IMR-90 (cell line): Measurements from ENCODE around the gene ATP1B1. TPM values are rescaled to one million over a fixed set of nuclear protein-coding genes. Genes with fewer than 3 reads are reported as not detected.

Experiments used
- ATAC-seq: fragments of 200-7000 bp; cut with Tn5 transposase; 2 replicates; pipeline ENCODE4 v1.9.1; 2020; ENCODE audit warnings: low read depth, mild to moderate bottlenecking, moderate library complexity
- BruUV-seq: library from RNA; stranded (reverse); fragments of 400-500 nt; replicated peaks from 2 replicates; lab custom pipeline; 2021; lab: Mats Ljungman, UMichigan
- CTCF ChIA-PET: fragments of 300-600 bp; formaldehyde crosslinking; extraction: SDS; loops from one replicate; lab custom pipeline; 2021; ENCODE audit warnings: antibody characterized with exemption; lab: Yijun Ruan, JAX
- POLR2A ChIA-PET: fragments of 300-600 bp; sonication (Branson Sonifier 250); formaldehyde crosslinking; loops from one replicate; lab custom pipeline; 2022; ENCODE audit warnings: antibody characterized with exemption; ENCODE audit not compliant: unreplicated experiment; lab: Charles Lee
- DNase-seq: peaks from one replicate; pipeline ENCODE4 v3.0.0; 2013
- H2AFZ ChIP-seq: replicated peaks from 2 replicates; pipeline ENCODE3; 2013; ENCODE audit warnings: low read length, mild to moderate bottlenecking; ENCODE audit not compliant: poor library complexity
- H2AK5ac ChIP-seq: 2 replicates; pipeline ENCODE4 v1.6.1; 2013; ENCODE audit warnings: low read depth, low read length, inconsistent platforms
- H2AK9ac ChIP-seq: replicated peaks from 2 replicates; pipeline ENCODE3; 2013; ENCODE audit warnings: mild to moderate bottlenecking, low read depth, low read length, moderate library complexity; ENCODE audit not compliant: poor library complexity
- H2BK120ac ChIP-seq: 2 replicates; pipeline ENCODE4 v1.6.1; 2013; ENCODE audit warnings: low read depth, low read length, inconsistent platforms
- H2BK15ac ChIP-seq: 3 replicates; pipeline ENCODE4 v1.6.1; 2013; ENCODE audit warnings: low read depth, low read length, inconsistent platforms
- H2BK20ac ChIP-seq: 2 replicates; pipeline ENCODE4 v1.6.1; 2013; ENCODE audit warnings: low read depth, mild to moderate bottlenecking, inconsistent platforms, low read length, moderate library complexity
- H2BK5ac ChIP-seq: 2 replicates; pipeline ENCODE4 v1.6.1; 2013; ENCODE audit warnings: mild to moderate bottlenecking, low read depth, low read length, inconsistent platforms; ENCODE audit not compliant: poor library complexity, severe bottlenecking
- H3K14ac ChIP-seq: replicated peaks from 2 replicates; pipeline ENCODE4 v1.6.1; 2013; ENCODE audit warnings: low read depth, low read length, inconsistent platforms
- H3K18ac ChIP-seq: 2 replicates; pipeline ENCODE4 v1.6.1; 2013; ENCODE audit warnings: low read depth, low read length, control low read depth
- H3K23ac ChIP-seq: 2 replicates; pipeline ENCODE4 v1.6.1; 2013; ENCODE audit warnings: low read depth, low read length, inconsistent platforms
- H3K27ac ChIP-seq: 2 replicates; pipeline ENCODE4 v1.5.1; 2013; ENCODE audit warnings: mild to moderate bottlenecking, control low read depth, low read length; ENCODE audit not compliant: insufficient read depth
- H3K27me3 ChIP-seq: 2 replicates; pipeline ENCODE4 v1.6.1; 2013; ENCODE audit warnings: low read length; ENCODE audit not compliant: control insufficient read depth, insufficient read depth
- H3K36me3 ChIP-seq: 2 replicates; pipeline ENCODE4 v1.6.1; 2013; ENCODE audit warnings: low read length, mixed read lengths; ENCODE audit not compliant: control insufficient read depth, insufficient read depth
- H3K4ac ChIP-seq: 2 replicates; pipeline ENCODE4 v1.6.1; 2013; ENCODE audit warnings: low read depth, low read length, inconsistent platforms
- H3K4me1 ChIP-seq: 2 replicates; pipeline ENCODE4 v1.6.1; 2013; ENCODE audit warnings: low read length, mixed read lengths; ENCODE audit not compliant: control insufficient read depth, insufficient read depth
- H3K4me2 ChIP-seq: 2 replicates; pipeline ENCODE4 v1.6.1; 2013; ENCODE audit warnings: low read depth, mild to moderate bottlenecking, control low read depth, low read length, moderate library complexity
- H3K4me3 ChIP-seq: 2 replicates; pipeline ENCODE4 v1.5.1; 2013; ENCODE audit warnings: low read depth, mild to moderate bottlenecking, control low read depth, low read length, moderate library complexity; ENCODE audit not compliant: insufficient read depth
- H3K56ac ChIP-seq: 2 replicates; pipeline ENCODE4 v1.6.1; 2013; ENCODE audit warnings: low read length, inconsistent platforms; ENCODE audit not compliant: insufficient read depth; ENCODE audit errors: extremely low read depth
- H3K79me1 ChIP-seq, 2 experiments: 2 replicates each; pipeline ENCODE4 v1.6.1; 2013; ENCODE audit warnings: low read length in 2 of 2, inconsistent platforms in 1 of 2, low read depth in 1 of 2
- H3K9ac ChIP-seq: 2 replicates; pipeline ENCODE4 v1.6.1; 2013; ENCODE audit warnings: low read depth, low read length, control low read depth
- H3K9me1 ChIP-seq: 2 replicates; pipeline ENCODE4 v1.6.1; 2013; ENCODE audit warnings: low read length, inconsistent platforms; ENCODE audit not compliant: insufficient read depth
- H3K9me3 ChIP-seq: 2 replicates; pipeline ENCODE4 v1.6.1; 2013; ENCODE audit warnings: low read length; ENCODE audit not compliant: control insufficient read depth, insufficient read depth
- H4K20me1 ChIP-seq: 2 replicates; pipeline ENCODE4 v1.6.1; 2013; ENCODE audit warnings: low read length, inconsistent platforms; ENCODE audit not compliant: insufficient read depth
- H4K5ac ChIP-seq: 2 replicates; pipeline ENCODE4 v1.6.1; 2013; ENCODE audit warnings: mild to moderate bottlenecking, low read depth, low read length, control low read depth
- H4K8ac ChIP-seq, 2 experiments: 2 replicates each; pipeline ENCODE4 v1.6.1; 2013; ENCODE audit warnings: low read depth in 2 of 2, low read length in 2 of 2, control low read depth in 1 of 2, inconsistent platforms in 1 of 2
- H4K91ac ChIP-seq: 2 replicates; pipeline ENCODE4 v1.6.1; 2013; ENCODE audit warnings: low read depth, low read length, inconsistent platforms; ENCODE audit not compliant: insufficient read depth
- RAD21 ChIP-seq: IDR thresholded peaks from 2 replicates; pipeline ENCODE4 v1.6.1; 2012; ENCODE audit warnings: low read length, improper control_type of control experiment
- RCOR1 ChIP-seq: IDR thresholded peaks from 2 replicates; pipeline ENCODE4 v1.6.1; 2012; ENCODE audit warnings: mild to moderate bottlenecking, low read length, improper control_type of control experiment; ENCODE audit not compliant: insufficient replicate concordance
- RFX5 ChIP-seq: IDR thresholded peaks from 2 replicates; pipeline ENCODE4 v1.8.0; 2012; ENCODE audit warnings: low read depth, mild to moderate bottlenecking, low read length, moderate library complexity
- WGBS, 2 experiments: methylation state at CpG; one replicate each; pipeline versions ENCODE4 v1.1.5 to v1.1.7; 2013; ENCODE audit warnings: missing lambda C conversion rate in 2 of 2; ENCODE audit not compliant: insufficient read length in 1 of 2; ENCODE audit errors: extremely low coverage in 2 of 2; 5-methylcytosine and 5-hydroxymethylcytosine counted together
- dilution Hi-C: fragments of 300-500 bp; cut with HindIII; formaldehyde crosslinking; loops from one replicate; pipeline ENCODE4 v1.14.3; 2018; ENCODE audit warnings: low sequenced_read_pairs; ENCODE audit not compliant: unreplicated experiment
- in situ Hi-C: fragments of 300-500 bp; cut with MboI; formaldehyde crosslinking; loops from 3 replicates; pipeline ENCODE4 v1.14.3; 2019; ENCODE audit warnings: low sequenced_read_pairs, inconsistent platforms, mixed read lengths
- intact Hi-C: fragments of 100-400 bp; cut with micrococcal nuclease; formaldehyde crosslinking; loops from 2 replicates; pipeline ENCODE4 v1.10.0; 2022
- polyA plus RNA-seq, 3 experiments: library from polyadenylated mRNA; depleted of rRNA; stranded (reverse); fragments of >200 nt; gene quantifications; 2 replicates each; pipeline ENCODE4 v1.2.3, GENCODE V29; 2012; ENCODE audit warnings: low replicate concordance in 1 of 3
- total RNA-seq: library from RNA; depleted of rRNA; stranded (reverse); fragments of >200 nt; gene quantifications from 2 replicates; pipeline ENCODE4 v1.2.3, GENCODE V29; 2012
- TF ChIP-seq, protein P1 (sequence below): fragments of 150-350 bp; IDR thresholded peaks from 2 replicates; pipeline ENCODE4 v1.6.1; 2016; ENCODE audit warnings: low read depth, mild to moderate bottlenecking, low read length, moderate library complexity, borderline replicate concordance

The ATP1B1 gene
- total and polyA plus RNA-seq, 2 of the 4 experiments (the other 2 are of a cell fraction) = 14.5 to 22.1 TPM

DNA sequence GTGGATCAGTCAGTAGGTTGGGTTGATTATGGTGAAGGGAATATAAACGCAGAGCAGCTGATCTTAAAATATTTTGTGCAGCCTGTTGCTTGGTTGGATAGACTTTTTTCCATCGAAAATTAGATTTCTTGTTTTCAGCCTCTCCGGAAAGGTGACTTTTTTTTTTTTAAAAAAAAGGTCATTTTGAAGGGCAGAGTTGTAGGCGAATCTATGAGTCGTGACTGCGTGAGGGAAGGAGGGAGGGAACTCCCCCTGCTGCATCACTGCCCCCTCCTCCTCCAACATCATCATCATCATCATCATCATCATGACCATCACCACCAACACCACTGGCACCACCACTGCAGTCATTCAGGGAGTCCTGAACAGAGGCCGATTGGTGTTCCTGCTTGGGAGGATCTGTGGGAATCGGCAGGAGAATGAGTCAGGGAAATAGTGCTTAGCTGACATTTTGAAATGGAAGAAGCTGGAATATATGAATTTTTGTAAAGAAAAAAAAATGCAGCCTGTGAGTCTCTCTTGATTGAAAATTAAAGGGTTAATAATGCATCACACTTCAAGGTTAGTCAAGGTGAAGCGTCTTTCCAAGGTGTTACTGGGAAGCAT is 1.2 kb downstream of the ATP1B1 start (continued):
- TF ChIP-seq, protein P1, sequence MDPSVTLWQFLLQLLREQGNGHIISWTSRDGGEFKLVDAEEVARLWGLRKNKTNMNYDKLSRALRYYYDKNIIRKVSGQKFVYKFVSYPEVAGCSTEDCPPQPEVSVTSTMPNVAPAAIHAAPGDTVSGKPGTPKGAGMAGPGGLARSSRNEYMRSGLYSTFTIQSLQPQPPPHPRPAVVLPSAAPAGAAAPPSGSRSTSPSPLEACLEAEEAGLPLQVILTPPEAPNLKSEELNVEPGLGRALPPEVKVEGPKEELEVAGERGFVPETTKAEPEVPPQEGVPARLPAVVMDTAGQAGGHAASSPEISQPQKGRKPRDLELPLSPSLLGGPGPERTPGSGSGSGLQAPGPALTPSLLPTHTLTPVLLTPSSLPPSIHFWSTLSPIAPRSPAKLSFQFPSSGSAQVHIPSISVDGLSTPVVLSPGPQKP = no peak
- TF ChIP-seq RCOR1 = no peak

DNA sequence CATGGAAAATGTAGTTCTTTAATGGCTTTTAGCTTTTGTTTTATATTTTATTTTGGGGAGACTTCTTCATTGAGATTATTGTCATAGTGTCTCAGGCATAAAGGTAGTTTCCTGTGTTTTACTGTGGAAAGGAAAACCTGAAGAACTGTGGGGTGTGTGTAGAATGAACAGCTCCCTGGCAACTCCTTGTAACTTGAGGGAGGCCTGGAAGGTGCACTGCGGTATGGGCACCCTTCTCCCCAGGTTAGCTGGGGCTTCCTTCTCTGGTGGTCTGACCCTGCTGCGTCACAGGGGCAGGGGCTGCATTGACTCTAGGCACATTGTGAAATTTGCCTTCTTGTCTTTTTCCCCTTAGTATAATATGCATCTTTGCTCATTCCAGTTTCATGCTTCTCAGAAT is 1.7 kb downstream of the ATP1B1 start:
- dilution Hi-C loops = no loop called here
- WGBS, 2 experiments = no CpG with 5 or more reads among the region's 2 CpGs

More for the DNA sequence above, 1.7 kb downstream of the ATP1B1 start:
- Histone ChIP-seq H4K8ac (peak overlapping the region; percentile 11 to 20; a peak in 1 of 4 replicates), H3K9me3 (no peaks in the 10 kb centered on the region), H3K56ac (no peak overlapping the region), H3K79me1 (peaks cover 19 to 53% of the 10 kb centered on the region in 2 experiments), H3K23ac (peak overlapping the region; percentile 73), H3K4me3 (peak overlapping the region; percentile 97), H3K9ac (peak overlapping the region; percentile 63), H2BK15ac (no peak overlapping the region; the same call in 2 of the 3 replicates), H4K20me1 (no peaks in the 10 kb centered on the region), H3K27ac (peak overlapping the region; percentile 44), H2AK9ac (no peak overlapping the region), H4K91ac (peak overlapping the region; percentile 20; the same call in 1 of the 2 replicates), H2BK20ac (peak overlapping the region; percentile 8; the same call in 1 of the 2 replicates), H3K4ac (peak overlapping the region; percentile 49), H2AFZ (no peak overlapping the region), H3K18ac (peak overlapping the region; percentile 54; the same call in 1 of the 2 replicates), H2AK5ac (peak overlapping the region; percentile 78; the same call in 1 of the 2 replicates), H3K4me2 (peak overlapping the region; percentile 99), H3K27me3 (peaks cover 7% of the 10 kb centered on the region), H3K14ac (peak overlapping the region; percentile 56), H2BK120ac (peak overlapping the region; percentile 33), H3K36me3 (peaks cover 4% of the 10 kb centered on the region; the same call in 1 of the 2 replicates), H2BK5ac (peak overlapping the region; percentile 77), H3K9me1 (peaks cover 9% of the 10 kb centered on the region; the same call in 1 of the 2 replicates), H3K4me1 (peaks cover 19% of the 10 kb centered on the region), H4K5ac (peak overlapping the region; percentile 65; the same call in 1 of the 2 replicates)
- ChIA-PET POLR2A (no interaction called here), CTCF (no interaction called here)
- no peak for ATAC-seq
- BruUV-seq = no TSS peak
- no peak for DNase-seq
- intact Hi-C loops (loop anchor here (5.0 kb wide), 2 partner anchors 219 to 259 kb away; partner anchors contain the start of genes BLZF1 and NME7), in situ Hi-C loops (loop anchor here (25.0 kb wide), 2 partner anchors 971 to 1604 kb away; partner anchors contain the start of gene GPR161)
- no peak for TF ChIP-seq RAD21
- no peak for TF ChIP-seq RFX5
